ENCODE data around the gene SLF1.

The SLF1 gene

GRCh38 chr5:94711785-94712184, 93.3 kb downstream of the SLF1 start:
- H3K27me3 ChIP-seq (ENCODE audit: control insufficient read depth, insufficient read depth, low read length) = no peaks in the 10 kb centered on the region
- no peaks in the 10 kb centered on the region for H3K36me3 ChIP-seq (ENCODE audit: control insufficient read depth, insufficient read depth, low read length)
- no peak overlapping the region for H3K9ac ChIP-seq
- H3K27ac ChIP-seq = no peak overlapping the region
- H3K4me2 ChIP-seq (ENCODE audit: low read length) = no peak overlapping the region
- H3K9me3 ChIP-seq (ENCODE audit: control insufficient read depth, low read length) = no peaks in the 10 kb centered on the region
- no peak for TF ChIP-seq CTCF (IDR thresholded peaks at IDR 0.05)
- peaks cover 4% of the 10 kb centered on the region for H3K4me1 ChIP-seq
- H3K4me3 ChIP-seq (ENCODE audit: low read depth, low read length) = no peak overlapping the region
- H3K79me2 ChIP-seq = no peaks in the 10 kb centered on the region
- no peak overlapping the region for H2AFZ ChIP-seq

DNA sequence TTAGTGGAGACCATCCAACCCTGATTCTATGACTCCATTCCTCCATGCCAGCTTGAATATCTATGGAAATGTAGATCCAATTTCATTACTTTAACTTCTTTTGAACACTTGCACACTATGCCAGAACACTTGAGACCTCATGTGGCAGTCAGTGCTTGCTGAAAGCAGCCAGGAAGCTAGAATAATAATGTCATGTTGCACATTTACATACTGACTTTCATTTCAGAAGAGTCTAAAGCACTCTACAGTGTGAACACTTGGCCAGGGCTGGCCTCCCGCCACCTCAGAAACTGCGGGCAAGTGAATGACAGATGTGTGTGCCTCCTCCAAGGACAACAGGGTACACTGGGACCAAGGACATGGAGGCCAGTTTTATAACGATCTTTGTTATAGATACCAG, 97.3 kb downstream of the SLF1 start:
- no peak overlapping the region for H3K27ac ChIP-seq
- no peaks in the 10 kb centered on the region for H3K79me2 ChIP-seq
- TF ChIP-seq CTCF (IDR thresholded peaks at IDR 0.05) = no peak
- no peak overlapping the region for H3K4me2 ChIP-seq (ENCODE audit: low read length)
- no peak overlapping the region for H3K9ac ChIP-seq
- H3K9me3 ChIP-seq (ENCODE audit: control insufficient read depth, low read length) = no peaks in the 10 kb centered on the region
- H3K27me3 ChIP-seq (ENCODE audit: control insufficient read depth, insufficient read depth, low read length) = no peaks in the 10 kb centered on the region
- H3K36me3 ChIP-seq (ENCODE audit: control insufficient read depth, insufficient read depth, low read length) = no peaks in the 10 kb centered on the region
- no peaks in the 10 kb centered on the region for H3K4me1 ChIP-seq
- H2AFZ ChIP-seq = no peak overlapping the region
- H3K4me3 ChIP-seq (ENCODE audit: low read depth, low read length) = no peak overlapping the region

DNA sequence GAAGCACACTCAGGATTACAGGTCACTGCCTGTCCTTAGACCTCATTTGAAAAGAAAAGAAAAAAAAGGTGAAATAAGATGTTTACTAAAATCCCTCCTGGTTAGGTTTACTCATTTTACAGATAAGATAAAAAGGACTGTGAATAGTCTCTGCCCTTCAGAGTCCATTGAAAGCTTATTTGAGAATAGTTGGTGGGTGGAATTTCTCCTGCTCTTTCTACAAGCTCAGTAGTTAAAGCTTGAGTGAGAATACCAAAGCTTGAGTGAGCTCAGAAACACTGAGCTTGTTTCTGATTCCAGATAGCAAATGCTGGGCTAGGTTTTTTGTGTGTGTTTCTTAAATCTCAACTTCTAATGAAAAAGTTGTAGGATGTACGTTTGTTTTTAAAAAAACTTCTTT, 106.7 kb downstream of the SLF1 start:
- Histone ChIP-seq H3K27ac (peak overlapping the region; percentile 4), H3K9me3 (ENCODE audit: control insufficient read depth, low read length) (no peaks in the 10 kb centered on the region)
- TF ChIP-seq CTCF (IDR thresholded peaks at IDR 0.05) = no peak

GRCh38 chr5:94731471-94731870, 113.0 kb downstream of the SLF1 start:
- H2AFZ ChIP-seq = no peak overlapping the region
- no peaks in the 10 kb centered on the region for H3K9me3 ChIP-seq (ENCODE audit: control insufficient read depth, low read length)
- no peak overlapping the region for H3K4me2 ChIP-seq (ENCODE audit: low read length)
- H3K36me3 ChIP-seq (ENCODE audit: control insufficient read depth, insufficient read depth, low read length) = no peaks in the 10 kb centered on the region
- no peaks in the 10 kb centered on the region for H3K79me2 ChIP-seq
- no peak for TF ChIP-seq CTCF (IDR thresholded peaks at IDR 0.05)
- no peak overlapping the region for H3K27ac ChIP-seq
- no peak overlapping the region for H3K9ac ChIP-seq
- no peak overlapping the region for H3K4me3 ChIP-seq (ENCODE audit: low read depth, low read length)
- H3K4me1 ChIP-seq = peaks cover 3% of the 10 kb centered on the region
- H3K27me3 ChIP-seq (ENCODE audit: control insufficient read depth, insufficient read depth, low read length) = no peaks in the 10 kb centered on the region

More for the DNA sequence above, 106.7 kb downstream of the SLF1 start:
- H2AFZ ChIP-seq = peak overlapping the region; percentile 51
- H3K79me2 ChIP-seq = no peaks in the 10 kb centered on the region
- peaks cover 14% of the 10 kb centered on the region for H3K4me1 ChIP-seq
- H3K9ac ChIP-seq = no peak overlapping the region
- H3K4me2 ChIP-seq (ENCODE audit: low read length) = no peak overlapping the region
- no peak overlapping the region for H3K4me3 ChIP-seq (ENCODE audit: low read depth, low read length)
- no peaks in the 10 kb centered on the region for H3K27me3 ChIP-seq (ENCODE audit: control insufficient read depth, insufficient read depth, low read length)
- H3K36me3 ChIP-seq (ENCODE audit: control insufficient read depth, insufficient read depth, low read length) = no peaks in the 10 kb centered on the region

DNA sequence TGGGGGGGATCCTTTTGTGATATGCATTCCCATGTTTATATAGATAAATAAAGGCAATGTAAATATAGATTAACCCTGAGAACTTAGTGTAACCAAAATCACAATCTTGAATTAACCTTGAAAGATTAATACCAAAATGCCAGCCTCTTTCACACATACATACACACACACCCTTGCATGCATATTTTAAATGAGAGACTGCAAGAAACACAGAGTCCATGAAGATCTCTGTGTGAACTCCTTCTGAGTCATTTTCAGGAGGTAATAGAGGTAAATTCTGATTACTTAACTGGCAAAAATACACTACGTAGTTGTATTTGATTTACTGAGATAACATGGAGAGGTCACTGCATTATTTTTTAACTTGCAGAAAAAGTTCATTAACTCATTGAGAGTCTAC, 118.0 kb downstream of the SLF1 start:
- TF ChIP-seq CTCF (IDR thresholded peaks at IDR 0.05) = no peak
- Histone ChIP-seq H3K79me2 (no peaks in the 10 kb centered on the region), H3K4me2 (ENCODE audit: low read length) (no peak overlapping the region), H3K9ac (no peak overlapping the region), H3K36me3 (ENCODE audit: control insufficient read depth, insufficient read depth, low read length) (no peaks in the 10 kb centered on the region), H3K9me3 (ENCODE audit: control insufficient read depth, low read length) (no peaks in the 10 kb centered on the region), H3K4me3 (ENCODE audit: low read depth, low read length) (no peak overlapping the region), H3K27ac (no peak overlapping the region), H2AFZ (no peak overlapping the region), H3K4me1 (no peaks in the 10 kb centered on the region), H3K27me3 (ENCODE audit: control insufficient read depth, insufficient read depth, low read length) (no peaks in the 10 kb centered on the region)
